Testis (tissue), 3 donors: ENCODE data around the gene ARL6IP5. TPM values are rescaled to one million over a fixed set of nuclear protein-coding genes. Genes with fewer than 3 reads are reported as not detected.

Source experiments
- DNase-seq: peaks from one replicate; pipeline ENCODE4 v3.0.0-alpha.2; 2019
- H3K27ac ChIP-seq, 2 donors: fragments of 200-600 bp; sonication (generic); one replicate each; pipeline ENCODE4 v1.5.1; 2019
- H3K27me3 ChIP-seq: fragments of 200-600 bp; sonication (generic); one replicate; pipeline ENCODE4 v1.5.1; 2019
- H3K36me3 ChIP-seq: fragments of 200-600 bp; sonication (generic); one replicate; pipeline ENCODE4 v1.5.1; 2017; ENCODE audit warnings: low read depth; ENCODE audit errors: missing control alignments
- H3K4me1 ChIP-seq: fragments of 200-600 bp; sonication (generic); one replicate; pipeline ENCODE4 v1.5.1; 2019
- H3K4me3 ChIP-seq, 2 donors: fragments of 200-600 bp; sonication (generic); one replicate each; pipeline ENCODE4 v1.5.1; 2017 to 2019
- H3K9me3 ChIP-seq: fragments of 200-600 bp; sonication (generic); one replicate; pipeline ENCODE4 v1.5.1; 2017
- CTCF ChIP-seq, 3 experiments: fragments of 450-650 bp in 2 of 3; fragments of 200-600 bp in 1 of 3; sonication (generic) in 1 of 3; IDR thresholded peaks; one replicate each; pipeline ENCODE4 v1.5.1; 2016 to 2019; ENCODE audit warnings: antibody characterized with exemption in 3 of 3, mild to moderate bottlenecking in 2 of 3, moderate library complexity in 1 of 3
- POLR2A ChIP-seq: fragments of 450-650 bp; IDR thresholded peaks from one replicate; pipeline ENCODE4 v1.6.1; 2017; ENCODE audit warnings: antibody characterized with exemption, mild to moderate bottlenecking, moderate library complexity
- WGBS, 2 donors: methylation state at CpG; one replicate each; pipeline ENCODE4 v1.1.5; 2018; 5-methylcytosine and 5-hydroxymethylcytosine counted together
- intact Hi-C: fragments of 100-400 bp; cut with DNase I; formaldehyde crosslinking; loops from one replicate; pipeline ENCODE4 v1.15.1; 2023; ENCODE audit warnings: low total_unique reads
- microRNA counts, 2 donors: library from miRNA; unstranded; fragments of <30 nt; microRNA quantifications; one replicate each; lab custom pipeline; 2016
- microRNA-seq, 2 donors: library from miRNA; unstranded; fragments of <30 nt; microRNA quantifications; one replicate each; pipeline ENCODE4, GENCODE V29; 2016; ENCODE audit warnings: borderline number of aligned reads in 2 of 2, borderline replicate concordance in 1 of 2
- polyA plus RNA-seq: library from polyadenylated mRNA; stranded (reverse); fragments of 350-450 nt; fragmentation: Illumina TruSeq; extraction: RNeasy Lipid Tissue Mini Kit (QIAGEN cat#74804); gene quantifications from one replicate; pipeline ENCODE4 v1.2.3, GENCODE V29; 2014; ENCODE audit warnings: low read depth, low replicate concordance; ENCODE audit not compliant: insufficient read depth
- small RNA-seq, 2 donors: library from RNA; depleted of rRNA; stranded (forward); fragments of <200 nt; gene quantifications; one replicate each; pipeline ENCODE3, GENCODE V24; 2016
- total RNA-seq, 2 donors: library from RNA; depleted of rRNA; stranded (reverse); fragments of >200 nt; gene quantifications; one replicate each; pipeline ENCODE4 v1.2.3, GENCODE V29; 2016

ARL6IP5 gene
- total and polyA plus RNA-seq, 3 donors from 2014 or later: 61.3 to 70.6 (median 68.3) TPM

GRCh38 chr3:69149586-69149985, 64.8 kb downstream of the ARL6IP5 start:
- Histone ChIP-seq H3K36me3 (no peaks in the 10 kb centered on the region), H3K9me3 (no peaks in the 10 kb centered on the region), H3K4me1 (no peaks in the 10 kb centered on the region), H3K27ac (no peak overlapping the region), H3K27me3 (no peaks in the 10 kb centered on the region), H3K4me3 (no peak overlapping the region)
- intact Hi-C loops: no loop called here
- TF ChIP-seq POLR2A (no peak), CTCF (IDR thresholded peaks at IDR 0.05) (no peak)
- DNase-seq: no peak
- 83 to 90% methylated on average over 3 of the region's 3 CpGs for WGBS, 2 donors

MicroRNAs within 50 kb of the gene (microRNA counts, 767-probe panel; counts per million panel counts)
- microRNA hsa-miR-3136-5p (lab: Ali Mortazavi, UCI): 0 to 152 counts per million in 2 donors

Small RNA genes lying within 50 kb of the gene (microRNA-seq; reads per million reads assigned to microRNA genes)
- 0 reads per million in 2 donors for gene MIR3136

Small RNA genes lying within 50 kb of the gene (small RNA-seq; reads per million reads assigned to genes)
- gene MIR3136: 0 reads per million in 2 donors

Other genes starting within 250 kb of the ARL6IP5 start
- gene TAFA4, start 152.4 kb upstream of the ARL6IP5 start, total RNA-seq: 1 to 10 TPM in 1 of 2 donors, under 1 TPM in 1; 0.93 to 3.3 TPM
- gene TAFA4, start 152.4 kb upstream of the ARL6IP5 start, polyA plus RNA-seq: 0.66 TPM
- gene EOGT, start 71.3 kb upstream of the ARL6IP5 start, total RNA-seq: 10 to 100 TPM; 15.0 to 22.7 TPM
- gene EOGT, start 71.3 kb upstream of the ARL6IP5 start, polyA plus RNA-seq: 16.6 TPM
- gene TMF1, start 32.6 kb upstream of the ARL6IP5 start, total RNA-seq: 10 to 100 TPM; 37.4 to 67.7 TPM
- 30.6 TPM for gene TMF1, start 32.6 kb upstream of the ARL6IP5 start, polyA plus RNA-seq
- gene UBA3, start 4.6 kb upstream of the ARL6IP5 start, total RNA-seq: 10 to 100 TPM; 43.1 to 56.2 TPM
- gene UBA3, start 4.6 kb upstream of the ARL6IP5 start, polyA plus RNA-seq: 39.8 TPM
- gene LMOD3, start 37.7 kb downstream of the ARL6IP5 start, total RNA-seq: not detected
- gene LMOD3, start 37.7 kb downstream of the ARL6IP5 start, polyA plus RNA-seq: 0.55 TPM